GM18909 (cell line): ENCODE data around the gene ZBTB18.

Experiments used
- ATAC-seq: cut with Tn5 transposase; IDR thresholded peaks from one replicate; pipeline ENCODE4 v1.9.1; 2021; ENCODE audit warnings: mild to moderate bottlenecking; ENCODE audit not compliant: unreplicated experiment, poor library complexity

Gene ZBTB18

DNA sequence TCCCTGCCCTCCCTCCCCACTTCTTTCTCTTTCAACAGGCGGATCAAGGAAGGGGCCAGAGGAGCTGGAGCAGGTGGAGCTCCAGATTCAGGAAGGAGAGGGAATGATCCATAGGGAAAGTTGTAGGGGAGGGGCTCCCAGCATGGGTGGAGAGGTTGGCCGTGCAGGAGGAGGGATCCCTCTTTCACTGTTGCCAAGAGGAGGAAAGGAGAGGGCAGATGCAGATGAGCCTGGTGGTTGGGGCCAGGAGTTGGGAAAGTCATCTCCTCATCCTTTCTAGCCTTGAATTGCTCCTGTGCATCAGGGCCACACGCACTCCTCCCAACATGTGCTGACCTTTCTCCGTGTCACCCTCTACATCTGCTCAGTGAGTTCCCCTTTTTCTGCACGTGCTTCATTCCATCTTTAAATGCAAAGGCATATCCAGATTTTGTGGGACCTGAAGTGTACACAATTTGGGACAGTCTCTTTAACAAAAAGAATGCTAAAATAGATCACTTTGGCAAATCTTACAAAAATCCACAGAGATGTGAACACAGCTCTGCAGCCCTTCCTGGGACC, 32.4 kb downstream of the ZBTB18 start:
- ATAC-seq: no peak

DNA sequence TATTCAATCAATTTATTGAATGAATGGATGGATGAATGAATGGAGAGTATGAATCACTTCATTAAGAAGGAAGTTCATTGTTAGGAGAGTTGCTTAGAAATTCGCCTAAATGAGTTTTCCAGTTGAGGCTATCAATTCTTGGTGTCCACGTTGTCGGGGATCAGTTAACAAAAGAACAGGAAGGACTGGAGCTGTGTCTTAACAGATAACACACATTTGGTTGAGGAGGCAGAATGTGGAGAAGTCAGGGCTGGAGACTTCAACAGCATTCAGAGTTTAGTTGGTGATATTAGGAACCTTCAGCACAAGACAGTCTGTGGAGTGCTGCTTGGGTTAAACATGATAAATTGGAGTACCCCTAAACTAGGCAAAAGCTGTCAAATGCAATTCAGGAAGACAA, 33.7 kb downstream of the ZBTB18 start:
- no peak for ATAC-seq

DNA sequence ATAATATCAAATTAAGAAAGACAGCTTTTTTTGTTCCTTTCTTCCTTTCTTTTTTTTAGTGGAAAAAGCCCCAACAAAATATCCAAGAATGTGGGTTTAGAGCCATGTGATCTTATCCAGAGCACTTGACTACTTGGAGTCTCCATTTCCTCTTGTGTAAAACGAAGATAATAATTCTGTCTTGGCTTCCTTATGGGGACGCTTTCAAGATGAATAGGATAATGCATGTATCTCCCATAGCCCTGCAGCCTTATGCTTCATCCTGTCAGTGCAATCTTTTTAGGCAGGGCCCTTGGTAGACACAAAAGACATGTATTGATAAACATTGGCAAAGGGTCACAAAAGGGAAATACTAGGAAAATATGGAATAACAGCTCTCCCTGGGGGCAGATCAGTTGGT, 34.8 kb downstream of the ZBTB18 start:
- no peak for ATAC-seq

DNA sequence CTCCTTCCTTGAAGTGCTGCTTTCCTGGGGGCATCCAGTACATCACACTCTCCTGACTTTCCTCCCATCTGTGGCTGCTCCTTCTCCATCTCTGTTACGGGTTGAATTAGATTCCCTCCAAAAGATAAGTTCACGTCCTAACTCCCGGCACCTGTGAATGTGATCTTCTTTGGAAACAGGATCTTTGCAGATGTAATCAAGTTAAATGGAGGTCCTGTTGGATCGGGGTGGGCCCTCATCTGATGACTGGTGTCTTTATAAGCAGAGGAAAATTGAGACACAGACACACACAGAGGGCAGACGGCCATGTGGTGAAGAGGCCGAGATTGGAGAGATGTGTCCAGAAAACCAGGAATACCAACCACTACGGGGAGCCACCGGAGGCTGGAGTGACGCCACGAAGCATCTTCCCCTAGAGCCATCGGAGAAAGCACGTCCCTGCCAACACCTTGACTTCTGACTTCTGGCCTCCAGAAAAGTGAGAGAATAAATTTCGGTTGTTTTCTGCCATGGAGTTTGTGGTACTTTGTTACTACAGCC, 36.0 kb downstream of the ZBTB18 start:
- no peak for ATAC-seq

DNA sequence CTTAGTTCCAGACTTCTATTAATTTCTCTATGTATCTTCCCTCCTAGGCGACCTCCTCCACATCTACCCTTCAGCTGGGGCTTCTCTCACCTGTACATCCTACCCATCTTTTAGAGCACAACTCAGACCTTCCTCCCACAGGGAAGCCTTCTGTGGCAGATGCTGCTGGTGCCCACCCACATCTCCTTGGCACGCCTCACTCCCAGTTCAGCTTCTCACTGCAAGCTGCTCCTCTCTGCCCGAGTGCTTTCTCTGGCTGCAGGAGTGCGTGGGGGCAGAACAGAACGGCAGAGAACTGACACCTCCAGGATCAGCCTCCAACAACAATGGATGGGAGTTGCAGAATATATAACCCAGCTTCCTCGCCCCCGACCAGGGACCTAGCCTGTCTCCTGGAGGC, 36.5 kb downstream of the ZBTB18 start:
- ATAC-seq: no peak

DNA sequence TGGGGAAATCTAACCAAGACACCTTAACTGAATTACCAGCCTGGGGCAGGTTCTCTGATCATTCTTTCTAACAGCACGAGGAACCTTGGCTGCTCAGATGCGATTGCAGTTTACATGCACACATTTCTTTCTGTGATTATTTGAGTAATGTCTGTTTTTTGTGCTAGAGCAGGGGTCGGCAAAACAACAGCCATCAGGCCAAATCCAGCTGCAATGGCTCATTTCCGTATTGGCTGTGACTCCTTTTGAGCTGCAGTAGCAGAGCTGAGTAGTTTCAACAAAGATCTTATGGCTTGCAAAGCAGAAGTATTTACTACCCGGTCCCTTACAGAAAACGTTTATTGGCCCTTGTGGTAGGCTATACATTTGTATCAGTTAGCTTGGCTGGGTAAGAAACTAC, 37.1 kb downstream of the ZBTB18 start:
- ATAC-seq: no peak

DNA sequence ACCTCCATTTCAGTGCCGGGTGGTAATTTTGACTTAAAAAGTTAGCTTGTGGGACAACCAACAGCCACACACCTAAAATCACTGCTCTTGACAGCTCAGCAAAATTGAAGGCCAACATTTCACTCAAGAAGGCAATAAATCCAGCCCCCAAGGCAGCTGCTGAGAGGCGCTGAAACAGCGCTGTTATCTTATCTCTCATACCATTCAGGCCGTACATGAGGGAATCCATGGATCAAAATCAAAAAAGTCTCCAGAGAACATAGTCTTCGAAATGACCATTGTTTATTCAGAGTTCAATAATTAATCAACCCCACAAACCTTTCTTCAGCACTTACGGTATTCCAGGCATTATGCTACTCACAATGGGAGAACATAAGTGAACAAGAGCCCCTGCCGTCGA, 38.5 kb downstream of the ZBTB18 start:
- ATAC-seq: no peak

DNA sequence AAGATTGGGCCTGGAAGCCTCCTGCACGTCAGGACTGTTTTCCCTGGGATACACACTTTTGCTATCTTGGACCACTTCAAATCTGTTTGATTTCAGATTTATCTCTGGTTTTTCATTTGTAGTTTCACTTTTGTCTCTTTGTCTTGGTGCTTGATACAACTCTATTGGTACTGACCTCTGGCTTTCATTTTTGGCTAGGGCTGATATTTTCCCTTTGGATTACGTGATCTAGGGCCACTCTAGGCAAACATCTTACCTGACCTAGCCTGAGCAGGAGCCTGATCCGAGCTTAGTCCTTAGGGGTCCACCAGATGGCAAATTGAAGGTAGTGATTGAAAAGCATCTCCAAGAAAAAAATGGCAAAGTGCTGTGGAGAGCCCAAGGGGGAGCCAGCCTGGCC, 39.6 kb downstream of the ZBTB18 start:
- ATAC-seq: no peak

DNA sequence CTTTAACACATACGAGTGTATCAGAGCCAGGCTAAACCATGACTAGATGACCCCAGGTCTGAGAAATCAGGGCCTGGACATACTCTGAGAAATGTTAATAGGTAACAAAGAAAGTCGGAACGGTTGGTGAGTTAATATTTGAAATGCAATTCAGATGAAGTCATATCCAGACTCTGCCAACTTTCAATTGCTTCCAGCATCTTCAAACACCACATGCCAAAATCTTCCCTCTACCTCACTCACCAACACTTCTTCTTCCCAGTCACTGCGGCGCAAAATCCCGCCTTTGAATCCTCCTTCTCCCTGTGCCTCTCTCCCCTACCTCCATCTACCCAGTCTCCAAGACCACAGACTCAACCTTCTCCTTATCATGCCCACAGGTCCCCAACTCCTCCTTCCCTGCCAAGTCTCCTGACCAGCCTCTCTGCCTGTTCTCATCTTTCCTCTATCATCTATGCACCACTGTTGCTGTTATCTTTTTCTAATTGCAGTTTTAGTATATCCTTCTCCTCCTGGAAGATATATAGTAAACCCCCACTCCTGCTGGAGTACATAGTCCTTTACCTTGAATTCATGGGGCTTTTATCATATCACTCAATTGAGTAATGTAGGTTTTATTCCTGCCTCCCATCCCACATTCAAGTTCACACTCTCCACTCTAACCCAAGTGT, 41.3 kb downstream of the ZBTB18 start:
- ATAC-seq: no peak

DNA sequence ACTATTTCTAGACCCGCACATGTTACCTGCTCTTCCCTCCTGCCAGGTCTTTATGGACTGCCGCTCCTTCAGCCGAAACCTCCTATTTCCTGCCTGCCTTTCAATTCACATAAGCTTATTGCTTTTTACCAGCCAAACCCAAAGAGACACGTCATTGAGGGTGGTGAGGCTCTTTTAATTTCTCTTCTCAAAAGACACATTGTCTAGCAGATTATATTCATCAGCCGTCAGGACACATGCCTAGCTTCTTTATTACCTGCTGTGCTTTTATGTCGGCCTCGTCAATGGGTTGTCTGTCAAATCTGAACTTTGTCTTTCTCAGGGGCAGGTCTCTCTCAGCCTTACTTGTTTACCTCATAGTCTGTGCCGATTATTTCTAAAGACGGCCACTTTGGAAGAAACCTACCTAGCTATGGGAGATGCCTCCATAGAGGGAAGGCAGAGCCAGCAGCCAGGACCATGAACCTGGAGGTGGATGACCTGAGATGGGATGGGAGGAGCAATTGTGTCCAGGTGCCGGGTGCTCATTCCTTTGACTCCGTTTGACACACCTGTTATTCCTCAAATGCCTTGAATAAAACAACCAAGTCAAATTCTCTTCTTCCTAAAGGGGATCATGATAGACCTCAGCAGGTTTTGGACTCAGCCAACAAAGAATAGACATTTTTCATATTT, 42.0 kb downstream of the ZBTB18 start:
- ATAC-seq: no peak

DNA sequence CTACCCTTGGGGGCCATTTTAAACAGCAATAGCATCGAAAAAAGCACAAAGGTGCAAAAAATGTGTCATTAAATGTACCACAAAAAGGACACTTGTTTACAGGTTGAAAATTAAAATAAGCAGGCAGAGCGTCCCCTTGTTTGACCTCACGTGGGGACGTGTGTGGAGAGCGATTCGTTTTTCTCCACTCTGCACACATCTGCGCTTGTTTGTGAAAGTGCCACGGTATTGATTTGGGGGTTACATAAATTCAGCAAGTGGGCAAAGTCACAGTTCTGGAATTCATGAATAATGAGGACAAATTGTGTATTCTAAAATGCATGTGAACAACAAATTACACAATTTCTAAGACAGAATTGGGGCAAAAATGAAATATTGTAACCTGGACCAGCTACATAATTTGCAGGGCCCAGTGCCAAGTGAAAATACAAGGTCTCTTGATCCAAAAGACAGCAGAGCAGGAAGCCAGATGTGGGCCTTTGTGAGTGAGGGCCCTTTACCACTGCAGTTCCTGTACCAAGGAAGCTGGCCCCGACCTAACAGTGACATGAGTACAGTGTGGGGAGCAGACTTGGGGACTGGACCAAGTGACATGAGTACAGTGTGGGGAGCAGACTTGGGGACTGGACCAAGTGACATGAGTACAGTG, 43.9 kb downstream of the ZBTB18 start:
- ATAC-seq: no peak

DNA sequence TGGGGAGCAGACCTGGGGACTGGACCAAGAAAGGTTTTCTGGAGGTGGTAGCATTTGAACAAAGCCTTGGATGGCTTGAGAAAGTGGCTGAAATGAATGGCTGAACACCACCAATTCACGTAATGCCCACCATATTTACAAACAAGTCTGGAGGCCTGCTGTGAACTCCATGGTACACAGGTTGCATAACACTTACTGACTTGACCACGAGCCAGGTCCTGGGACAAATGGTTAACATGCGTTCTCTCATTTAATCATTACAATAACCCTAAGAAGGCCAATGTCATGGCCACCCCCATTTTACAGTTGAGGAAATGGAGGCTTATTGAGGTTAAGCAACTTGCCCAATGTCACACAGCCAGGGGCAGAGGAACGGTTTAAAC, 44.4 kb downstream of the ZBTB18 start:
- ATAC-seq: no peak

DNA sequence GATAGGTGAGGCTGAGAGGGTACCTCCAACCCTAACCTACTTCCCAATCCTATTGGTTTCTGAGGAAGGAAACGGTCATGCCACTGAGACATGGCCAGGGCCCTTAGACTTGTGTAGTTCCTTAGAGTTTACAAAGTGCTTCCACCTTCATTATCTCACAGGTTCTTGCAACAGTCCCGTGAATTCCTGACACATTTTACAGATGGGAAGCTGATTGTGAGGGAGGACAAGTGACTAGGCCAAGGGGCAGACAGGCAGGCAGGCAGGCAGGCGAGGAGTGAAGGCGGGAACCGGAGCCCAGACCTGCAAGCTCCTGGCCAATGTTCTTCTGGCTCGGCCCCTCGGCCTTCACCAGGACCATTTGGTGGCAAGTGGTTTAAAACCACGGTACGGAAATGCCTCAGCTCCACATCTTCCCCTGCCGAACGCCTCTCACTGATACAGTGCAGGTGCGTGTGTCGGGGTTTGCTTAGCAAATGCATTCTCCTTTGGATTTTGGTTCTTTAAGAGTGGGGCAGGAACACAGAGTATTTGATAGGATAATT, 45.1 kb downstream of the ZBTB18 start:
- ATAC-seq: no peak

DNA sequence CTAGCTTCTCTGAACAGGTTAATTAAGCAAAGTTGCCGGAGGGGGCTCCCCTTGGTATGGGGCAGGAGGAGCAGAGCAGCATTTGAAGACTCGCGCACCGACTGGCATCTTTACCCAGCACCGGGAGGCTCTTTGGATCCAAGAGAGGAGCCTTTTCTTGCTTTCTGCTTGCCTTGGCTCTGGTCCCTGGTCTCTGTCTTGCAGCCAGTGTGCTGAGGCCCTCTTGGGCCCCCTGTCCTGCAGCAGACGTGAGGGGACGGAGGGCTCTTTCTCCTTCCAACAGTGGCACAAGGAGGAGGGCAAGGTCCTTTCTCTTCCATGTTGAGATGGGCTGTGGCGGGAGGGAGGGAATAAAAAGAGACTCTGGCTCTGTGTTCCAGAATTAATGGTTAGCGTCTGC, 45.6 kb downstream of the ZBTB18 start:
- ATAC-seq: no peak

DNA sequence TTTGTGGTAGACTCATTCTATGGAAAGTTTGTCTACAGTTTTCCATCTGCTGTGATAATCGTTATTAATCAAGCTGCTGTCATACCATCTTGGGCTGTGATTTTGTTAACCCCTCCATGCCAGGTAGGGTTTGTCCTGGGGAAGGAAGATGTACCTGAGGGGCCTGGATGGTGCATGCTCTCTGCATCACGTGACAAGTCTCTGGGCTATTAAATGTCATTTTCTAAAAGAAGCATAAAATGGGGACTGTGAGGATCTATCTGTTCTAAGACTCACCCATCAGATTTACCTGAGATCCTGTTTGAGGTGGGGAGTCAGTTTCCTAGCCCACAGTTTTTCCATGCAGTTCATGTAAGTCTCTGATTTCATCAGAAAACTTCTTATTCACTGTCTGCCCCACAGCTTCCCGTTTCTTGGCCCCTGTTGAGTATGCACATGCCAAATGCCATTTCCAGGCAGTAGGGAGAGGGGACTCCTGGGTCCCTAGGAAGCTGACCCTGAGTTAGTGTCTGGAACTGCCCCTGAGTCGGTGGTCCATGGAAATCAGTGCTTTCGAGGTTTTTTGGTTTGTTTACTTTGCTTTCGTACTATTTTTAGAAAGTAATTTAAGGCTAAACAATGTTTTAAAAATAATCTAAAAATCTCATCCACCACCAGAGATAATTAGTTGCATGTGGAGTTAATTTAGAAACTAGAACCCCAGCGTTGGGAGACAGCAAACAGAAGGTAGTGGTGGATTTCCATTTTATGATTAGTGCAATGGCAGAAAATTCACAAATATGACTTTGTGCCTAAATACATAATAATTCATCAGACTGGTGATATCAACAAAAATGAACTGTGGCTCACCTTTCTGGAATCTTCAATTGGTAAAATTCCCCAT, 46.7 kb downstream of the ZBTB18 start:
- no peak for ATAC-seq

DNA sequence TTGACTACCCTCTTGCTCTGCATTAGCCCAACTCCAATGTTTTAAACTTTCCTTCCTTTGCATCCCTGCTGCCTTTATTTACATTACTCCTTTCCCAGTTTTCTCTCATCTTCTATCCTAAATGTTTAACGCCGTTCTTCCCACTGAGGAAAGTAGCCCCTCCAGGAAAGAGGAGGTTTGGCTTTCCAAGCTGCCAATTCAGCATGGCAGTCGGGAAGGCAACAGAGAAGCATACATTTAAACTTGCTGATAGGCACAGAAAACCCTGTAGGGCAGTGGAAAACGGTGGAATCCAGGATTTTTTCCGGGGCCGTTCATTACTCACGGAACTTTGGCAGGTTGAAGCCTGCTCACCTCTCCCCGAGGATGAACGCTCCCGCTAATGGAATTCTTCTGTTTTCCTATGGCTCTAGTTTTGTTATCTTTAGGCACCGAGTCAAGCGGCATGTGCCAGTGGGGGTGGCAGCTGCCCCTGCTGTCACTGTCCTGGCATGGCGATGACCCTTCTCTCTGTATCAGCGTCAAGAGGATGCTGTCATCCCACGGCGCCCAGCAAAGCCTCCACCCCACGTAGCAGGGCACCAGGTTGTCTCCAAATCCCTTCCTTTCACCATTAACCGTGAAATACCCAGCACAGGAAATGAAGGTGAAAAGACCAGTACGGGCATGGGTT, 48.3 kb downstream of the ZBTB18 start:
- ATAC-seq: no peak

DNA sequence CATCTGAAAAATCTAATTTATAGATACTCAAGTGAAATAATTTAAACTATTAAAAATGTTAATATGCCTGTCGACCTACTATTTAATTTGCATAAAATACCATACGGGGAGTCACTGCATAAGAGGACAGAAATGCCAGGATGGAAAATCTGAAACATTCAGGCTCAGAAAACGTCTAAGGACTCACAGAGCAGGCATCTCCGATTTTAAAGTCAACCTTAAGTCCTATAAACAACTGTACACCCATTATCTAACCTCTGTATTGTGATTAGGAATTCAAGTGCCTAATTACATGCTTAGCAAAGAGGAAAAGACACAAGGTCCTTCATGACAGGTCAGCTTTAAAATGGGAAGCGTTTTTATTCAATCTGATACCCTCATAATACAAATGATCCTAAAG, 49.2 kb downstream of the ZBTB18 start:
- no peak for ATAC-seq

DNA sequence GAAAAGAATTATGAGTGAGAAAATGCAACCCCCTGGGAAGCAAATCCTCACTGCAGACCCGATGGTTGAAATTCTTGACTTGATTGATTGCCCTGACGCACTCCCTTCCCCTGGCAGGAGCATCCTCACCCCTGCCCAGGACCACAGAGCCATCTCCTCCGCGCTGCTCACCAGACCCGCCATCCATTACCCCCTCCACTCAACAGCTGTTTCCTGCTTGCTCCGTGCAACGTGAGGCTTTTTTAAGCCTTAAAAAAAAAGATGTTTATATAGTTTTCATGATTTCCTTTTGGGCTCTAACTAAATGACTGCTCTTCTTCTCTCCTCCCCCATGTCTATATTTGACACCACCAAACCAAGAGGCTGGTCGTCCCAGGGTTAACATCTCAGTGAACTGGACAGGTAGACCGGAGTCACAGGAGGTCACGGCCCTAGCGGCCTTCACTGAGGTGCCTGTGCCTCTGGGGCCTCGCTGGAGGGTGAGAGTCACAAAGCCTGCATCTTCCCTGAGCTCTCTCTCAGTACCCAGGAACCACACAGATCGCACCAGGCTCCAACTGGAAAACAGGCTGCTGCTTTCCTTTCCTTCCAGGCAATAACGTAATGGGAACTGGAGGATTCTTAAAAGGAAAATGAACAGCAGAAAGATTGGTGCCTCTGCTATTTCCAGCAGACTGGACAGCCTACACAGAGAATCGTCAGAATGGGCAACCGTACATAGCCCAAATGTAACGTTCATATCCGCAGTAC, 49.8 kb downstream of the ZBTB18 start:
- ATAC-seq: no peak

DNA sequence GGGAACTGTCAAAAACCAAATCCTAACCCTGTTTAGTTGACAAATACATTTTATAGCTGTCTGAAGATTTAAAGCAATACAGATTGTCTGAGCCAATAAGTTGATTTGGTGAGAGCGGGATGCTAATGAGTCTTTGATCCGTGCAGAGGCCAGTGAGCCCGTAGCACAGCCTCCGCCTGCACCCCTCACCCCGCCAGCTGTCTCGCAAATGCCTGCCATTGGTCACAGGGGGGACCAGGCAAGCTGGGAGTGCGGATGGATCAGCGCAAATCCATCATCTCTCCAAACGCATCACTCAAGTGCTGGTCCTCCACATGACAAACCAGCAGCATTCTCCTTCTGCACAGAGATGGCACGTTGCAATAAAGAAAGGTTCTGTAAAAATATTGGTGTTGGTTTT, 51.0 kb downstream of the ZBTB18 start:
- ATAC-seq: no peak
